Neural progenitor cell (in vitro differentiated cells): ENCODE measurements around the gene ARSB. TPM values are rescaled to one million over a fixed set of nuclear protein-coding genes. Genes with fewer than 3 reads are reported as not detected.

Source experiments
- DNase-seq: peaks from one replicate; pipeline ENCODE4 v3.0.0-alpha.2; 2016; ENCODE audit warnings: low spot score
- H2AFZ ChIP-seq: fragments of 200-600 bp; sonication (generic); replicated peaks from 2 replicates; pipeline ENCODE4 v1.6.1; 2016; ENCODE audit warnings: antibody characterized with exemption
- H3F3A ChIP-seq: fragments of 200-600 bp; sonication (generic); 2 replicates; pipeline ENCODE4 v1.6.1; 2016; ENCODE audit warnings: antibody characterized with exemption, low read depth
- H3K27ac ChIP-seq: fragments of 200-600 bp; sonication (generic); 2 replicates; pipeline ENCODE4 v1.5.1; 2016; ENCODE audit warnings: mild to moderate bottlenecking
- H3K27me3 ChIP-seq: fragments of 200-600 bp; sonication (generic); 2 replicates; pipeline ENCODE4 v1.6.1; 2016; ENCODE audit warnings: mild to moderate bottlenecking, moderate library complexity
- H3K36me3 ChIP-seq: fragments of 200-600 bp; sonication (generic); 2 replicates; pipeline ENCODE4 v1.5.1; 2016
- H3K4me1 ChIP-seq: fragments of 200-600 bp; sonication (generic); 2 replicates; pipeline ENCODE4 v1.6.1; 2016; ENCODE audit warnings: mixed run types
- H3K4me2 ChIP-seq: fragments of 200-600 bp; sonication (generic); 2 replicates; pipeline ENCODE4 v1.6.1; 2016
- H3K4me3 ChIP-seq: fragments of 200-600 bp; sonication (generic); 2 replicates; pipeline ENCODE4 v1.5.1; 2016
- H3K79me2 ChIP-seq: fragments of 200-600 bp; sonication (generic); 2 replicates; pipeline ENCODE4 v1.6.1; 2016; ENCODE audit warnings: low read depth
- H3K9ac ChIP-seq: fragments of 200-600 bp; sonication (generic); 2 replicates; pipeline ENCODE4 v1.6.1; 2016
- H3K9me3 ChIP-seq: fragments of 200-600 bp; sonication (generic); 2 replicates; pipeline ENCODE4 v1.5.1; 2016; ENCODE audit warnings: low read depth
- H4K20me1 ChIP-seq: fragments of 200-600 bp; sonication (generic); 2 replicates; pipeline ENCODE4 v1.6.1; 2016; ENCODE audit warnings: low read depth
- H3K27ac Mint-ChIP-seq: 3 replicates; pipeline ENCODE4 v1.8.0; 2021; ENCODE audit warnings: mixed read lengths
- H3K27me3 Mint-ChIP-seq: 2 replicates; pipeline ENCODE4 v1.8.0; 2022; ENCODE audit warnings: low read depth, mild to moderate bottlenecking, inconsistent platforms, moderate library complexity, mixed read lengths; ENCODE audit not compliant: insufficient read depth
- H3K36me3 Mint-ChIP-seq: 3 replicates; pipeline ENCODE4 v1.8.0; 2021; ENCODE audit warnings: mixed read lengths
- H3K4me1 Mint-ChIP-seq: 3 replicates; pipeline ENCODE4 v1.8.0; 2021; ENCODE audit warnings: mixed read lengths
- H3K4me3 Mint-ChIP-seq: 3 replicates; pipeline ENCODE4 v1.8.0; 2021; ENCODE audit warnings: mild to moderate bottlenecking, moderate library complexity, mixed read lengths
- H3K9me3 Mint-ChIP-seq: 3 replicates; pipeline ENCODE4 v1.8.0; 2020; ENCODE audit warnings: mixed read lengths
- EZH2 ChIP-seq: fragments of 200-600 bp; sonication (generic); IDR thresholded peaks from 2 replicates; pipeline ENCODE4 v1.6.1; 2017; ENCODE audit warnings: antibody characterized with exemption, mild to moderate bottlenecking, moderate library complexity
- EZH2phosphoT487 ChIP-seq: fragments of 200-600 bp; sonication (generic); IDR thresholded peaks from 2 replicates; pipeline ENCODE4 v1.6.1; 2017; ENCODE audit warnings: antibody characterized with exemption
- total RNA-seq: library from RNA; depleted of rRNA; stranded (reverse); fragments of >200 nt; gene quantifications from 2 replicates; pipeline ENCODE4 v1.2.3, GENCODE V29; 2015; ENCODE audit warnings: low replicate concordance
- TF ChIP-seq, protein P1 (sequence below): fragments of 200-600 bp; sonication (generic); IDR thresholded peaks from 2 replicates; pipeline ENCODE4 v1.5.1; 2017; ENCODE audit warnings: antibody characterized with exemption, mild to moderate bottlenecking

Gene ARSB
- total RNA-seq, 1 donor from 2014 or later, result 15.3 TPM

DNA sequence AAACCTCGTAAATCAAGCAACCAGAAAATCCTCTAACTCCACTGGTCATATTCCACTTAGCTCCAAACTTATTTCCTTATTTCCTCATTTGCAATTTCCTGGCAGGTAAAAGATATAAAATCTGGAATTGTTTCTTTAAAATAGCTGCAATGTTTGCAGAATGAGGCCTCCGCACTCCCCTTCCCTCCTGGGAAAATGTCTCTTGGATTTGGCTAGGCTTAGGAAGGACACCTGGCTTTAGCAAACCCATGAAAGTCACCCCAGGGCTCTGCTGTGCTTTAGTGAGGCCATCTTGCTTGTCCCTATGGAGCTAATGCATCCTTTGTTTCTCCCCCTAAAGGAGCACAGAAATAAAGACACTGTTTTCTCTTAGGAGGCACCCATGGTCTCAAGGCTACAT is 10.5 kb downstream of the ARSB start:
- H3K79me2 ChIP-seq, result peaks cover 6% of the 10 kb centered on the region
- H3K27me3 Mint-ChIP-seq, result no peaks in the 10 kb centered on the region
- no peak overlapping the region for H3K4me3 Mint-ChIP-seq
- H3K9ac ChIP-seq, result no peak overlapping the region
- no peak overlapping the region for H3K27ac Mint-ChIP-seq
- peak overlapping the region; percentile 69 for H2AFZ ChIP-seq
- H3K4me2 ChIP-seq, result peak overlapping the region; percentile 45
- peak; percentile 15 for DNase-seq
- no peaks in the 10 kb centered on the region for H3K4me1 Mint-ChIP-seq
- TF ChIP-seq EZH2 (no peak), EZH2phosphoT487 (no peak)
- TF ChIP-seq, protein P1, sequence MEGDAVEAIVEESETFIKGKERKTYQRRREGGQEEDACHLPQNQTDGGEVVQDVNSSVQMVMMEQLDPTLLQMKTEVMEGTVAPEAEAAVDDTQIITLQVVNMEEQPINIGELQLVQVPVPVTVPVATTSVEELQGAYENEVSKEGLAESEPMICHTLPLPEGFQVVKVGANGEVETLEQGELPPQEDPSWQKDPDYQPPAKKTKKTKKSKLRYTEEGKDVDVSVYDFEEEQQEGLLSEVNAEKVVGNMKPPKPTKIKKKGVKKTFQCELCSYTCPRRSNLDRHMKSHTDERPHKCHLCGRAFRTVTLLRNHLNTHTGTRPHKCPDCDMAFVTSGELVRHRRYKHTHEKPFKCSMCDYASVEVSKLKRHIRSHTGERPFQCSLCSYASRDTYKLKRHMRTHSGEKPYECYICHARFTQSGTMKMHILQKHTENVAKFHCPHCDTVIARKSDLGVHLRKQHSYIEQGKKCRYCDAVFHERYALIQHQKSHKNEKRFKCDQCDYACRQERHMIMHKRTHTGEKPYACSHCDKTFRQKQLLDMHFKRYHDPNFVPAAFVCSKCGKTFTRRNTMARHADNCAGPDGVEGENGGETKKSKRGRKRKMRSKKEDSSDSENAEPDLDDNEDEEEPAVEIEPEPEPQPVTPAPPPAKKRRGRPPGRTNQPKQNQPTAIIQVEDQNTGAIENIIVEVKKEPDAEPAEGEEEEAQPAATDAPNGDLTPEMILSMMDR, result no peak
- H3K4me3 ChIP-seq, result no peak overlapping the region
- H3K36me3 Mint-ChIP-seq, result peaks cover 3% of the 10 kb centered on the region
- no peaks in the 10 kb centered on the region for H3K9me3 Mint-ChIP-seq
- H4K20me1 ChIP-seq, result no peaks in the 10 kb centered on the region
- H3K36me3 ChIP-seq, result no peaks in the 10 kb centered on the region
- H3K27me3 ChIP-seq, result no peaks in the 10 kb centered on the region
- H3K4me1 ChIP-seq, result peaks cover 15% of the 10 kb centered on the region
- H3K9me3 ChIP-seq, result no peaks in the 10 kb centered on the region
- H3K27ac ChIP-seq, result no peak overlapping the region
- H3F3A ChIP-seq, result no peaks in the 10 kb centered on the region

DNA sequence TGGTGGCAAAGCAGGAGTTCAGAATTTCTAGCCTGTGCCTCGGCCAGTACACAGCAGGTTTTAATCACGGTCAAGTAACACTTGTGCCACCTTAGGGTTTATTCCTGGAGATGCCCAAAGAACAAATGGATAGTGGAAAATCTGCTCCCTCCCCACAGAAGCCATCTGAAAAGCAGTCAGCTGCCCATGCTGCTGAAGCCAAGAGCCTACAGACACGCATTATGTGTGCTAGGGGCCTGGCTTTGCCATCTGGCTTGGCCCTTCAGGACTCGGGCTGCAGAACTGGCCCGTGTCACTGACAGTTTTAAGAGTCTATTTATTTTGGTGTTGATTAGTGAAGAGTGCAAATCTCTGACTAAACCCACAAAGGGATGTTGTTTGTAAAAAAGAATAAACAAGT is 11.1 kb downstream of the ARSB start:
- no peak overlapping the region for H3K9ac ChIP-seq
- Mint-ChIP-seq H3K4me1 (no peaks in the 10 kb centered on the region), H3K4me3 (no peak overlapping the region), H3K9me3 (no peaks in the 10 kb centered on the region), H3K27ac (no peak overlapping the region), H3K27me3 (no peaks in the 10 kb centered on the region), H3K36me3 (peaks cover 3% of the 10 kb centered on the region)
- no peak overlapping the region for H3K27ac ChIP-seq
- H3K36me3 ChIP-seq, result no peaks in the 10 kb centered on the region
- H3K4me2 ChIP-seq, result peak overlapping the region; percentile 45
- TF ChIP-seq, protein P1, result no peak
- TF ChIP-seq EZH2phosphoT487 (no peak), EZH2 (no peak)
- no peaks in the 10 kb centered on the region for H3F3A ChIP-seq
- H3K79me2 ChIP-seq, result peaks cover 6% of the 10 kb centered on the region
- no peak for DNase-seq
- no peak overlapping the region for H2AFZ ChIP-seq
- no peaks in the 10 kb centered on the region for H3K27me3 ChIP-seq
- H3K4me3 ChIP-seq, result no peak overlapping the region
- H4K20me1 ChIP-seq, result no peaks in the 10 kb centered on the region
- H3K4me1 ChIP-seq, result peaks cover 15% of the 10 kb centered on the region
- no peaks in the 10 kb centered on the region for H3K9me3 ChIP-seq

DNA sequence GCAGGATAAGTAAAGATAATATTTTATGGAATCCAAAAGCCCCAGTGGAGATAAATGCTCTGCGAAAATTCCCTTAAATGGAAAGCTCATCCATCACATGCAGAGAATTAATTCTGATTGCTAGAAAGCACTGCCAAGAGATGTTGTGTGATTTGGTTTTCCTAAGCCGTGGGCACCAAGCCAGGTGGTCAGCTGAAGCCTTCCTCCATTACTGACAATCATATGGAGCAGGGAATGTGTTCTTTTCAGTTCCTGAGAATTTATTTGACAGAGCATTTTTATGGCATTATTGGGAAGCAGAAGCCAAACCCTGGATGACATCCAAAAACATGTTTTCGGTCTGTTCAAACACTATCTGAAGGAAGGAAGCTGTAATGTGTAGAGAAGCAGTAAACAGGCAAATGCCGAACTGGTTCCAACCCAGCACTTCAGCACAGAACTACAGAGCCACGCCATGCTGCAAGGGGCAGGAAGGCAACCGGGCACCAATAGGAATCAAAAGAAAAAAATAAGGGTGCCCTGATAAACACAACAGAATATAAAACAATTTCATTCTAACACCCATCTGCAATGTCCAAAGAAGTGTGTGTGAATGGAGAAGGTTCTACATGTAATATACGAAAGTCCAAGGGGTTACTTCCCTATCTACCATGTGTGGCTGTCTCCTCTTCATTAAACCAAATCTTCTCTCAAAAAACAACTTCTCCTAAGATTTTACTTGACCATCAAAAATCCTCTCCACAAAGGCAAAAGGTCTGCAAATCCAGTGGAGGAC is 12.3 kb downstream of the ARSB start:
- no peak for TF ChIP-seq EZH2
- TF ChIP-seq, protein P1, result no peak
- TF ChIP-seq EZH2phosphoT487, result no peak
- Histone ChIP-seq H3K9ac (no peak overlapping the region), H2AFZ (no peak overlapping the region), H3K4me3 (no peak overlapping the region), H3K36me3 (no peaks in the 10 kb centered on the region), H3K27me3 (no peaks in the 10 kb centered on the region), H3K4me2 (no peak overlapping the region), H3K9me3 (no peaks in the 10 kb centered on the region), H3F3A (no peaks in the 10 kb centered on the region), H3K27ac (no peak overlapping the region), H3K4me1 (peaks cover 15% of the 10 kb centered on the region), H3K79me2 (peaks cover 6% of the 10 kb centered on the region), H4K20me1 (no peaks in the 10 kb centered on the region)
- H3K27ac Mint-ChIP-seq, result no peak overlapping the region
- no peak for DNase-seq
- no peak overlapping the region for H3K4me3 Mint-ChIP-seq
- H3K9me3 Mint-ChIP-seq, result no peaks in the 10 kb centered on the region
- no peaks in the 10 kb centered on the region for H3K4me1 Mint-ChIP-seq
- peaks cover 3% of the 10 kb centered on the region for H3K36me3 Mint-ChIP-seq
- no peaks in the 10 kb centered on the region for H3K27me3 Mint-ChIP-seq
